GM13976 (cell line): Measurements from ENCODE around the gene IMMP2L.
"Not testable (repeated sequence)": the region's sequence is repeated elsewhere in the genome, so short reads cannot be mapped to it uniquely, and the experiment has no call there.

Experiments
- DNase-seq: peaks from one replicate; pipeline ENCODE4 v3.0.0; 2012; ENCODE audit warnings: low spot score
- in situ Hi-C: fragments of 300-500 bp; cut with MboI; formaldehyde crosslinking; loops from one replicate; pipeline ENCODE4 v1.12.0; 2022; ENCODE audit warnings: low sequenced_read_pairs, mixed read lengths, inconsistent platforms; ENCODE audit not compliant: unreplicated experiment
- TF ChIP-seq, protein P1 (sequence below): IDR thresholded peaks from 2 replicates; pipeline ENCODE4 v1.5.1; 2012; ENCODE audit warnings: borderline replicate concordance, mild to moderate bottlenecking; ENCODE audit not compliant: insufficient read depth; ENCODE audit errors: extremely low read depth, missing control alignments, control extremely low read depth

The IMMP2L gene

DNA sequence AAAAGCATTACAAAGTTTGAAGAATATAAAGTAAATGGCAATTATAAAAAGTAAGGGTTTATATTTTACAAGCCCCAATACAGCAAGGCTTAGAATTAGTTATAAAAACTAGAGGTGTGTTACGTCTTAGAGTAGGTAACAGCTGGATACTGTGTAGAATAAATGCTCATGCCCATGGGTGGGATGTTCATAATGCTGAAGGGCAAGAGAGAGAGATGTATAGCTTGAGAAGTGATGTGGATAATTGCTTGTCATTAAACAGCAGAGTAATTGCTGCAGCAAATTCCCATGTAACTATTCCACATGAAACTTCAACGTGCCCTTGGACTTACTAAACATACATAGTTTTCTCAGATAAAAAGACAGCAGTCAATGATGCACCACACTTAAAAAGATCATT, 233.8 kb downstream of the IMMP2L start:
- no peak for DNase-seq
- TF ChIP-seq, protein P1, sequence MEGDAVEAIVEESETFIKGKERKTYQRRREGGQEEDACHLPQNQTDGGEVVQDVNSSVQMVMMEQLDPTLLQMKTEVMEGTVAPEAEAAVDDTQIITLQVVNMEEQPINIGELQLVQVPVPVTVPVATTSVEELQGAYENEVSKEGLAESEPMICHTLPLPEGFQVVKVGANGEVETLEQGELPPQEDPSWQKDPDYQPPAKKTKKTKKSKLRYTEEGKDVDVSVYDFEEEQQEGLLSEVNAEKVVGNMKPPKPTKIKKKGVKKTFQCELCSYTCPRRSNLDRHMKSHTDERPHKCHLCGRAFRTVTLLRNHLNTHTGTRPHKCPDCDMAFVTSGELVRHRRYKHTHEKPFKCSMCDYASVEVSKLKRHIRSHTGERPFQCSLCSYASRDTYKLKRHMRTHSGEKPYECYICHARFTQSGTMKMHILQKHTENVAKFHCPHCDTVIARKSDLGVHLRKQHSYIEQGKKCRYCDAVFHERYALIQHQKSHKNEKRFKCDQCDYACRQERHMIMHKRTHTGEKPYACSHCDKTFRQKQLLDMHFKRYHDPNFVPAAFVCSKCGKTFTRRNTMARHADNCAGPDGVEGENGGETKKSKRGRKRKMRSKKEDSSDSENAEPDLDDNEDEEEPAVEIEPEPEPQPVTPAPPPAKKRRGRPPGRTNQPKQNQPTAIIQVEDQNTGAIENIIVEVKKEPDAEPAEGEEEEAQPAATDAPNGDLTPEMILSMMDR = no peak
- in situ Hi-C loops = no loop called here

DNA sequence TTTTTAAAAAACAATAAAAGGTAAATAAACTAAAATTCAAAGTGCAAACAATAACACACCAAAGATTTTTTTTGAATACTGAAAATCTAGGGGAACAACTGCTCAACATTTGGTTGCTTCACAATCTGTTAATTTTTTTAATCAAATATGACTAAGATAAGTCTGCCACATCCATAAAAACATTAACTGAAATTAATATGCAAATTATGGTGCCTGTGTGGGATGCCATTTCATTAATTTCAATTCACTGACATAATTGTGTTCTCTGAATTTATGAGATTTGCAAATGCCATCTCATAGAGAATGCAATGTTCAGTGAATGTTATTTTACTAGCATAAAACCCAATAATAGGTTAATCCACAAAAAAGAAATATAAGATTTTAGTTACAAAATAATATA, 237.5 kb downstream of the IMMP2L start:
- TF ChIP-seq, protein P1 = no peak
- no peak for DNase-seq
- in situ Hi-C loops = no loop called here

DNA sequence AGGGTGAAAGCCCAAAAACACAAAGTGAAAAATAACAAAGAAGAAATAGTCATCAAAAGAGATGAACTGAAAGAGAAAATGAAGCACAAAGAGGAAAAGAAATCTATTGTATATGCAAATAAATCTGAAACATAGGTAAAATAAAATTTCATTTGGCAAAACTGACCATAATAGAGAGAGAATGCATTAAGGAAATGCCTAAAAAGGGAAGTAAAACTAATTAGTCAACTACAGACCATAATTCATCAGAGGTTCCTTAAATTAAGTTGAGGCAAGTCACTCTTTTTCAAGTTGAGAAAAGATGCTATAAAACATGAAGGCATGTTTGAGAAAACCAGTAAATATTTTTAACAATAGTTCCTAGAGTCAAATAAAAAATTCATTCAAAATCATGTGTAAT, 238.1 kb downstream of the IMMP2L start:
- no peak for DNase-seq
- TF ChIP-seq, protein P1 = no peak
- in situ Hi-C loops = no loop called here

DNA sequence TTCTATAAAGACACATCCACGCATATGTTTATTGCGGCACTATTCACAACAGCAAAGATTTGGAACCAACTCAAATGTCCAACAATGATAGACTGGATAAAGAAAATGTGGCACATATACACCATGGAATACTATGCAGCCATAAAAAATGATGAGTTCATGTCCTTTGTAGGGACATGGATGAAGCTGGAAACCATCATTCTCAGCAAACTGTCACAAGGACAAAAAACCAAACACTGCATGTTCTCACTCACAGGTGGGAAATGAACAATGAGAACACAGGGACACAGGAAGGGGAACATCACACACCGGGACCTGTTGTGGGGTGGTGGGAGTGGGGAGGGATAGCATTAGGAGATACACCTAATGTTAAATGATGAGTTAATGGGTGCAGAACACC, 238.6 kb downstream of the IMMP2L start:
- in situ Hi-C loops, DNase-seq: not testable (repeated sequence)

DNA sequence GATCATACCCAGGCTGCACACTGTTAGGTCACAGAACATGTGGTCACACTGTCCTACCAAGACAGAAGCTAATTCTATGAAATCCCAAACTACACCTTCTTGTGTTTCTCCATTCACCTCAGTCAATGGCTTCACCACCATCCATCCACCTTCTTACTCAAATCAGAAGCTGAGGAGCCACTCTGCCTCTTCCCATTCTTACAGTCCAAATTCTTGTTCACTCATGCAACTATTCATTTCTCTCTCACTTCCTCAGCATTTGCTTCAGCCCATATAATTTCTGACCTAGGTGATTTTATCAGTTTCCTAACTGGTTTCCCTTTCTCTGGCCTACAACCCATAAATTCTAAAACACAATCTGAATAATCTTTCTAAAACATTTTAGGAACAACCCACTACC, 242.2 kb downstream of the IMMP2L start:
- TF ChIP-seq, protein P1 = no peak
- in situ Hi-C loops = no loop called here
- DNase-seq = no peak

DNA sequence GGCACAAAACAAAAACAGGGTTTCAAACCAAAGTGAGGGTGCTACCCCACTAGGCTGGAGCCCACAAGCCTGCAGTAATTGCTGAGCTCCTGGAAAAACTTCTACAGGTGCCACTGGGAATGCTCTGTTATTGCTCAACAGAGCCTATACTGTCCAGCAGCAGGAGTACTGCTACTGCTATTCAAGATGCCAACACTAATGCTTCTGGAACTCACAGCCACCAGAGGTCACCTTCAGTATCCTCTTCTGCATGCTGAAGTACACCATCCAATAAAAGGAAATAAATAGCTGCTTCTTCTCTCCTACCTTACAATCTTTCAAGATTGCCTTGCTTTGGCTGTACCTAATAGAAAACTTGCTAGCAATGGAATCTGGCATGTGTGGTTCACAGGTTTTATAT, 249.3 kb downstream of the IMMP2L start:
- in situ Hi-C loops = no loop called here
- DNase-seq = no peak
- TF ChIP-seq, protein P1 = no peak

DNA sequence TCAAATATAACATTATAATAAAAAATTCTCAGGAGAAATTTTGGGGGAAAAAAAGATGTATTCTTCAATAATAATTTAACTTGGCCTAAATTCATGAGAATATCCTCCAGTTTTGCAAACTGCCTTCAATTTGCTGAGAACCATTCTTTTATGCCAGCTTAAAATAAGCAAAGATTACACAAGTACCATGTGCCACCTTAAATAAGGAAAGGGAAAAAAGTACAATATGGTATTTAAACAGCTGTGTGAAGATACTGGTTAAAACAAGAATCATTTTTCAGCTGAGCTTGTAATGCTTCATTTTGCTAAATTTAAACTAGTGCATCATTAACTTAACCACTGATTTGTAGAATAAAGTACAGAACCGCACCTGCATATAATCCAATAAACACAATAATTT, 253.6 kb downstream of the IMMP2L start:
- in situ Hi-C loops = no loop called here
- no peak for DNase-seq
- TF ChIP-seq, protein P1 = no peak

- in situ Hi-C loops = no loop called here
- TF ChIP-seq, protein P1 = no peak
- no peak for DNase-seq
Measured at GRCh38 chr7:111301891-111302290, 260.4 kb downstream of the IMMP2L start.
